ENCODE results near the gene RUNX2. TPM values are rescaled to one million over a fixed set of nuclear protein-coding genes. Genes with fewer than 3 reads are reported as not detected.

RUNX2 gene
- total and polyA plus RNA-seq, 4 donors: 0.09 to 1.5 (median 0.75) TPM

GRCh38 chr6:45434381-45434700, 106.2 kb downstream of the RUNX2 start:
- Histone ChIP-seq H3K27me3 (ENCODE audit: control insufficient read depth in 4 of 4, insufficient read depth in 4 of 4, low read length in 3 of 4) (no peaks in the 10 kb centered on the region), H3K4me3 (ENCODE audit: low read depth in 1 of 3, low read length in 3 of 3) (no peak overlapping the region), H3K9ac (ENCODE audit: low read depth in 1 of 2, low read length in 2 of 2) (no peak overlapping the region), H3K36me3 (ENCODE audit: control insufficient read depth in 4 of 4, insufficient read depth in 3 of 4, low read depth in 1 of 4, low read length in 3 of 4) (no peaks in the 10 kb centered on the region), H3K27ac (ENCODE audit: low read depth in 1 of 2, low read length in 2 of 2) (no peak overlapping the region), H3K4me1 (ENCODE audit: control insufficient read depth in 4 of 4, insufficient read depth in 4 of 4, low read length in 3 of 4) (no peaks in the 10 kb centered on the region), H3K9me3 (ENCODE audit: control insufficient read depth in 4 of 4, low read length in 3 of 4) (no peaks in the 10 kb centered on the region)
- DNase-seq (ENCODE audit: low spot score): no peak
- no peak for TF ChIP-seq TAF1 (conservative IDR thresholded peaks at IDR 0.05)
- no peak for TF ChIP-seq CTCF (IDR thresholded peaks at IDR 0.05; ENCODE audit: low read depth, low read length, missing input control)
- no peak for TF ChIP-seq FOXA2 (IDR thresholded peaks at IDR 0.05)
- TF ChIP-seq ATF3 (IDR thresholded peaks at IDR 0.05): no peak
- no peak for TF ChIP-seq HNF4A (conservative IDR thresholded peaks at IDR 0.05)
- no peak for TF ChIP-seq GABPA (IDR thresholded peaks at IDR 0.05 in 1 of 2, conservative IDR thresholded peaks at IDR 0.05 in 1 of 2)
- no peak for TF ChIP-seq RXRA (IDR thresholded peaks at IDR 0.05)
- no peak for TF ChIP-seq YY1 (IDR thresholded peaks at IDR 0.05)
- TF ChIP-seq RAD21 (IDR thresholded peaks at IDR 0.05): no peak
- TF ChIP-seq NR2F2 (IDR thresholded peaks at IDR 0.05): no peak
- TF ChIP-seq, protein P1, sequence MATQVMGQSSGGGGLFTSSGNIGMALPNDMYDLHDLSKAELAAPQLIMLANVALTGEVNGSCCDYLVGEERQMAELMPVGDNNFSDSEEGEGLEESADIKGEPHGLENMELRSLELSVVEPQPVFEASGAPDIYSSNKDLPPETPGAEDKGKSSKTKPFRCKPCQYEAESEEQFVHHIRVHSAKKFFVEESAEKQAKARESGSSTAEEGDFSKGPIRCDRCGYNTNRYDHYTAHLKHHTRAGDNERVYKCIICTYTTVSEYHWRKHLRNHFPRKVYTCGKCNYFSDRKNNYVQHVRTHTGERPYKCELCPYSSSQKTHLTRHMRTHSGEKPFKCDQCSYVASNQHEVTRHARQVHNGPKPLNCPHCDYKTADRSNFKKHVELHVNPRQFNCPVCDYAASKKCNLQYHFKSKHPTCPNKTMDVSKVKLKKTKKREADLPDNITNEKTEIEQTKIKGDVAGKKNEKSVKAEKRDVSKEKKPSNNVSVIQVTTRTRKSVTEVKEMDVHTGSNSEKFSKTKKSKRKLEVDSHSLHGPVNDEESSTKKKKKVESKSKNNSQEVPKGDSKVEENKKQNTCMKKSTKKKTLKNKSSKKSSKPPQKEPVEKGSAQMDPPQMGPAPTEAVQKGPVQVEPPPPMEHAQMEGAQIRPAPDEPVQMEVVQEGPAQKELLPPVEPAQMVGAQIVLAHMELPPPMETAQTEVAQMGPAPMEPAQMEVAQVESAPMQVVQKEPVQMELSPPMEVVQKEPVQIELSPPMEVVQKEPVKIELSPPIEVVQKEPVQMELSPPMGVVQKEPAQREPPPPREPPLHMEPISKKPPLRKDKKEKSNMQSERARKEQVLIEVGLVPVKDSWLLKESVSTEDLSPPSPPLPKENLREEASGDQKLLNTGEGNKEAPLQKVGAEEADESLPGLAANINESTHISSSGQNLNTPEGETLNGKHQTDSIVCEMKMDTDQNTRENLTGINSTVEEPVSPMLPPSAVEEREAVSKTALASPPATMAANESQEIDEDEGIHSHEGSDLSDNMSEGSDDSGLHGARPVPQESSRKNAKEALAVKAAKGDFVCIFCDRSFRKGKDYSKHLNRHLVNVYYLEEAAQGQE (IDR thresholded peaks at IDR 0.05): no peak
- TF ChIP-seq HNF4G (IDR thresholded peaks at IDR 0.05): no peak
- TF ChIP-seq FOXA1 (IDR thresholded peaks at IDR 0.05): no peak
- TF ChIP-seq, protein P2, sequence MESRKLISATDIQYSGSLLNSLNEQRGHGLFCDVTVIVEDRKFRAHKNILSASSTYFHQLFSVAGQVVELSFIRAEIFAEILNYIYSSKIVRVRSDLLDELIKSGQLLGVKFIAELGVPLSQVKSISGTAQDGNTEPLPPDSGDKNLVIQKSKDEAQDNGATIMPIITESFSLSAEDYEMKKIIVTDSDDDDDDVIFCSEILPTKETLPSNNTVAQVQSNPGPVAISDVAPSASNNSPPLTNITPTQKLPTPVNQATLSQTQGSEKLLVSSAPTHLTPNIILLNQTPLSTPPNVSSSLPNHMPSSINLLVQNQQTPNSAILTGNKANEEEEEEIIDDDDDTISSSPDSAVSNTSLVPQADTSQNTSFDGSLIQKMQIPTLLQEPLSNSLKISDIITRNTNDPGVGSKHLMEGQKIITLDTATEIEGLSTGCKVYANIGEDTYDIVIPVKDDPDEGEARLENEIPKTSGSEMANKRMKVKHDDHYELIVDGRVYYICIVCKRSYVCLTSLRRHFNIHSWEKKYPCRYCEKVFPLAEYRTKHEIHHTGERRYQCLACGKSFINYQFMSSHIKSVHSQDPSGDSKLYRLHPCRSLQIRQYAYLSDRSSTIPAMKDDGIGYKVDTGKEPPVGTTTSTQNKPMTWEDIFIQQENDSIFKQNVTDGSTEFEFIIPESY (IDR thresholded peaks at IDR 0.05): no peak
- TF ChIP-seq EGR1 (IDR thresholded peaks at IDR 0.05; ENCODE audit: low read depth in 2 of 2): no peak

DNA sequence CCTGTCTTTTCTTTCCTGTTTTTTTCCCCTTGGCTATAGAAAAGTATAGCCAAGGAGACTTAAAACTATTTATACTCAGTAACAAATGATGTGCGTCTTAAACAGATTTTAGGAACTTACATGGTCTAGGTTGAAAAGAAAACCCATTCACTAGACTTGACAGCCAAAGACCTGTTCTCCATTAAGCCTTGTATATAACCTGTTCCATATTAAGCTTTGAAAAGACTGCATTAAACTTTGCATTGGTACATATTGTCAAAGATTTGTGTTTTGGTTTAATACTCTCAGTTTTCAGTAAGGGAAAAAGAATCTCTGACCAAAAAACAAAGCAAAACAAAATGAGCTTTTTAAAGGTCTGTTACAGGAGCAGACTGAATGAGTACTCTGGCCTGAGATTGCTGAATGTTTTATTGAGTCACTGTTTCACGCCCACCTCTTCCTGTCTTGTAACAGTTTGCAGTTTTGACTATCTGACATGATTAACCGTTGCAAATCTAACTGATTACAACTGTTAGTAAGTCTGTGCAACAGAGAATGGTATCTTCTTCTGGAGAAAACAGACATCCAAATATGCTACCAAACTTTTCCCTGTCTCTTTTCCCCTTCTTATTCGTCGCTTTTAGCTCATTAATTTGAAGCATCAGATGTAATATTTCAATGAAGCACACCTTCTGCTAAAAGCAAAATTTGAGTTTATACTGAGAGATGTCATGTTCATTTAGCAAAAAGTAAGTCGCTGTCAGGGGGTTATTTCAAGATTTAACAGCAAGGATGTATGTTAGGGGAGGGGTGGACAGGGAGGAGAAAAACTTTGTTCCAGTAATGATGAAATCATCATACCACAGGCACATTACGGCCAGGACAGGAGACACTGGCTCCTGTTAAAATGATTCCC, 108.7 kb downstream of the RUNX2 start:
- no peaks in the 10 kb centered on the region for H3K4me1 ChIP-seq (ENCODE audit: control insufficient read depth in 4 of 4, insufficient read depth in 4 of 4, low read length in 3 of 4)
- 63% methylated on average over 7 of the region's 7 CpGs for WGBS
- DNase-seq (ENCODE audit: low spot score): no peak
- H3K27ac ChIP-seq (ENCODE audit: low read depth in 1 of 2, low read length in 2 of 2): no peak overlapping the region
- TF ChIP-seq TAF1 (conservative IDR thresholded peaks at IDR 0.05): no peak
- no peaks in the 10 kb centered on the region for H3K9me3 ChIP-seq (ENCODE audit: control insufficient read depth in 4 of 4, low read length in 3 of 4)
- H3K27me3 ChIP-seq (ENCODE audit: control insufficient read depth in 4 of 4, insufficient read depth in 4 of 4, low read length in 3 of 4): no peaks in the 10 kb centered on the region
- no peak overlapping the region for H3K4me3 ChIP-seq (ENCODE audit: low read depth in 1 of 3, low read length in 3 of 3)
- no peak overlapping the region for H3K9ac ChIP-seq (ENCODE audit: low read depth in 1 of 2, low read length in 2 of 2)
- no peaks in the 10 kb centered on the region for H3K36me3 ChIP-seq (ENCODE audit: control insufficient read depth in 4 of 4, insufficient read depth in 3 of 4, low read depth in 1 of 4, low read length in 3 of 4)

All from liver (tissue), 9 donors.